Measurements from ENCODE around the gene IFFO2.

Gene IFFO2

GRCh38 chr1:18884419-18884717 is 72.1 kb downstream of the IFFO2 start:
- Histone ChIP-seq H3K36me3 (ENCODE audit: control insufficient read depth, low read length) (no peaks in the 10 kb centered on the region), H4K20me1 (ENCODE audit: control insufficient read depth, insufficient read depth, low read depth, low read length) (no peaks in the 10 kb centered on the region; the same call in 1 of the 2 replicates), H3K4me3 (ENCODE audit: low read length) (no peak overlapping the region), H3K4me1 (ENCODE audit: control insufficient read depth, low read length) (no peaks in the 10 kb centered on the region), H3K4me2 (ENCODE audit: low read length) (no peak overlapping the region), H3K9me3 (ENCODE audit: control insufficient read depth, insufficient read depth, low read length) (no peaks in the 10 kb centered on the region), H3K79me2 (ENCODE audit: control insufficient read depth, low read length) (no peaks in the 10 kb centered on the region), H3K27ac (ENCODE audit: low read depth, low read length) (no peak overlapping the region), H3F3A (ENCODE audit: control insufficient read depth, insufficient read depth) (no peaks in the 10 kb centered on the region), H3K9me2 (replicated peaks; ENCODE audit: control insufficient read depth, low read length) (no peaks in the 10 kb centered on the region), H3K27me3 (ENCODE audit: control insufficient read depth, low read length) (no peaks in the 10 kb centered on the region)
- no peak for TF ChIP-seq EZH2phosphoT487 (IDR thresholded peaks at IDR 0.05; ENCODE audit: borderline replicate concordance, low read length)
- TF ChIP-seq CTCF (IDR thresholded peaks at IDR 0.05; ENCODE audit: low read depth, low read length, poor library complexity, severe bottlenecking), result peak; percentile 56

- H3K36me3 ChIP-seq (ENCODE audit: control insufficient read depth, low read length), result no peaks in the 10 kb centered on the region
- no peaks in the 10 kb centered on the region for H3K79me2 ChIP-seq (ENCODE audit: control insufficient read depth, low read length)
- H3K9me3 ChIP-seq (ENCODE audit: control insufficient read depth, insufficient read depth, low read length), result no peaks in the 10 kb centered on the region
- no peak overlapping the region for H3K4me2 ChIP-seq (ENCODE audit: low read length)
- H3K27me3 ChIP-seq (ENCODE audit: control insufficient read depth, low read length), result no peaks in the 10 kb centered on the region
- H3K4me1 ChIP-seq (ENCODE audit: control insufficient read depth, low read length), result no peaks in the 10 kb centered on the region
- H3F3A ChIP-seq (ENCODE audit: control insufficient read depth, insufficient read depth), result no peaks in the 10 kb centered on the region
- no peaks in the 10 kb centered on the region; the same call in 1 of the 2 replicates for H4K20me1 ChIP-seq (ENCODE audit: control insufficient read depth, insufficient read depth, low read depth, low read length)
- no peaks in the 10 kb centered on the region for H3K9me2 ChIP-seq (replicated peaks; ENCODE audit: control insufficient read depth, low read length)
- TF ChIP-seq EZH2phosphoT487 (IDR thresholded peaks at IDR 0.05; ENCODE audit: borderline replicate concordance, low read length), result no peak
- peak; percentile 87 for TF ChIP-seq CTCF (IDR thresholded peaks at IDR 0.05; ENCODE audit: low read depth, low read length, poor library complexity, severe bottlenecking)
- H3K27ac ChIP-seq (ENCODE audit: low read depth, low read length), result no peak overlapping the region
- H3K4me3 ChIP-seq (ENCODE audit: low read length), result no peak overlapping the region
Observed at GRCh38 chr1:18883636-18884418, 72.6 kb downstream of the IFFO2 start.

GRCh38 chr1:18883079-18883478 is 73.4 kb downstream of the IFFO2 start:
- Histone ChIP-seq H3K4me1 (ENCODE audit: control insufficient read depth, low read length) (no peaks in the 10 kb centered on the region), H3K27ac (ENCODE audit: low read depth, low read length) (no peak overlapping the region), H3K36me3 (ENCODE audit: control insufficient read depth, low read length) (no peaks in the 10 kb centered on the region), H3K27me3 (ENCODE audit: control insufficient read depth, low read length) (no peaks in the 10 kb centered on the region), H4K20me1 (ENCODE audit: control insufficient read depth, insufficient read depth, low read depth, low read length) (no peaks in the 10 kb centered on the region; the same call in 1 of the 2 replicates), H3K4me3 (ENCODE audit: low read length) (no peak overlapping the region), H3K79me2 (ENCODE audit: control insufficient read depth, low read length) (no peaks in the 10 kb centered on the region), H3F3A (ENCODE audit: control insufficient read depth, insufficient read depth) (no peaks in the 10 kb centered on the region), H3K4me2 (ENCODE audit: low read length) (no peak overlapping the region), H3K9me2 (replicated peaks; ENCODE audit: control insufficient read depth, low read length) (no peaks in the 10 kb centered on the region), H3K9me3 (ENCODE audit: control insufficient read depth, insufficient read depth, low read length) (no peaks in the 10 kb centered on the region)
- TF ChIP-seq EZH2phosphoT487 (IDR thresholded peaks at IDR 0.05; ENCODE audit: borderline replicate concordance, low read length) (no peak), CTCF (IDR thresholded peaks at IDR 0.05; ENCODE audit: low read depth, low read length, poor library complexity, severe bottlenecking) (no peak)

Measured in DOHH2 (cell line).